Tibial nerve (tissue), 3 donors: ENCODE results near the gene ALK.

Experiments
- CTCF ChIP-seq, 5 experiments: fragments of 200-600 bp in 3 of 5; fragments of 450-650 bp in 2 of 5; sonication (generic) in 3 of 5; IDR thresholded peaks; one replicate each; pipeline ENCODE4 v1.5.1; 2016 to 2019; ENCODE audit warnings: antibody characterized with exemption in 5 of 5, mild to moderate bottlenecking in 3 of 5, moderate library complexity in 2 of 5
- POLR2A ChIP-seq, 2 donors: fragments of 450-650 bp; IDR thresholded peaks; one replicate each; pipeline ENCODE4 v1.6.1; 2017; ENCODE audit warnings: antibody characterized with exemption in 2 of 2, mild to moderate bottlenecking in 2 of 2, moderate library complexity in 2 of 2

GRCh38 chr2:29249666-29250253 is 671.6 kb downstream of the ALK start:
- TF ChIP-seq CTCF (IDR thresholded peaks at IDR 0.05) (no peak), POLR2A (IDR thresholded peaks at IDR 0.05) (no peak)
